Smooth muscle cell (in vitro differentiated cells): Measurements from ENCODE around the gene TOR1B. TPM values are rescaled to one million over a fixed set of nuclear protein-coding genes. Genes with fewer than 3 reads are reported as not detected.

Experiments
- DNase-seq: peaks from one replicate; lab custom pipeline; 2025; ENCODE audit not compliant: unreplicated experiment; lab: John Stamatoyannopoulos, UW
- H2AFZ ChIP-seq: fragments of 200-600 bp; sonication (generic); 2 replicates; pipeline ENCODE4 v1.6.0; 2016; ENCODE audit warnings: antibody characterized with exemption, low read depth, mild to moderate bottlenecking
- H3F3A ChIP-seq: fragments of 200-600 bp; sonication (generic); 2 replicates; pipeline ENCODE4 v1.6.0; 2017; ENCODE audit warnings: antibody characterized with exemption, low read depth
- H3K27ac ChIP-seq: fragments of 200-600 bp; sonication (generic); 2 replicates; pipeline ENCODE4 v1.5.1; 2016; ENCODE audit warnings: low read depth, mild to moderate bottlenecking
- H3K27me3 ChIP-seq: fragments of 200-600 bp; sonication (generic); 2 replicates; pipeline ENCODE4 v1.6.1; 2016; ENCODE audit warnings: low read depth, mild to moderate bottlenecking
- H3K36me3 ChIP-seq: fragments of 200-600 bp; sonication (generic); 2 replicates; pipeline ENCODE4 v1.5.1; 2016; ENCODE audit warnings: low read depth
- H3K4me1 ChIP-seq: fragments of 200-600 bp; sonication (generic); 2 replicates; pipeline ENCODE4 v1.5.1; 2016; ENCODE audit warnings: low read depth
- H3K4me2 ChIP-seq: fragments of 200-600 bp; sonication (generic); 2 replicates; pipeline ENCODE4 v1.6.0; 2016; ENCODE audit warnings: mild to moderate bottlenecking
- H3K4me3 ChIP-seq: fragments of 200-600 bp; sonication (generic); 2 replicates; pipeline ENCODE4 v1.5.1; 2016; ENCODE audit warnings: mild to moderate bottlenecking
- H3K79me2 ChIP-seq: fragments of 200-600 bp; sonication (generic); 2 replicates; pipeline ENCODE4 v1.6.0; 2016; ENCODE audit warnings: low read depth, mild to moderate bottlenecking
- H3K9ac ChIP-seq: fragments of 200-600 bp; sonication (generic); 2 replicates; pipeline ENCODE4 v1.6.0; 2016; ENCODE audit warnings: low read depth
- H3K9me3 ChIP-seq: fragments of 200-600 bp; sonication (generic); replicated peaks from 2 replicates; pipeline ENCODE4 v1.5.1; 2016; ENCODE audit warnings: low read depth
- H4K20me1 ChIP-seq: fragments of 200-600 bp; sonication (generic); 2 replicates; pipeline ENCODE4 v1.6.0; 2016; ENCODE audit warnings: low read depth
- CTCF ChIP-seq: fragments of 200-600 bp; sonication (generic); IDR thresholded peaks from 2 replicates; pipeline ENCODE4 v1.5.1; 2017; ENCODE audit warnings: borderline replicate concordance, mild to moderate bottlenecking, antibody characterized with exemption; ENCODE audit not compliant: insufficient read depth, poor library complexity, severe bottlenecking
- WGBS: methylation state at CpG from one replicate; pipeline ENCODE4 v1.1.7; 2016; ENCODE audit warnings: low lambda C conversion rate; 5-methylcytosine and 5-hydroxymethylcytosine counted together
- polyA plus RNA-seq: library from polyadenylated mRNA; unstranded; fragments of >200 nt; fragmentation: Nextera tagmentation; extraction: Ambion mirVana; gene quantifications from 2 replicates; pipeline ENCODE4 v1.2.1, GENCODE V29; 2016
- total RNA-seq: library from RNA; depleted of rRNA; stranded (reverse); fragments of >200 nt; gene quantifications from 2 replicates; pipeline ENCODE4 v1.2.3, GENCODE V29; 2014

Gene TOR1B
- total and polyA plus RNA-seq, 2 experiments from 2014 or later = 10.3 to 60.0 TPM

GRCh38 chr9:129814432-129815223 is 11.6 kb downstream of the TOR1B start:
- TF ChIP-seq CTCF = no peak
- WGBS = 97% methylated on average over 17 of the region's 17 CpGs
- no peaks in the 10 kb centered on the region for H3K9me3 ChIP-seq
- peaks cover 6% of the 10 kb centered on the region for H4K20me1 ChIP-seq
- no peaks in the 10 kb centered on the region for H3K36me3 ChIP-seq
- H2AFZ ChIP-seq = no peak overlapping the region
- no peaks in the 10 kb centered on the region for H3F3A ChIP-seq
- H3K27ac ChIP-seq = no peak overlapping the region
- DNase-seq = no peak
- H3K9ac ChIP-seq = no peak overlapping the region
- no peaks in the 10 kb centered on the region for H3K4me1 ChIP-seq
- H3K27me3 ChIP-seq = no peaks in the 10 kb centered on the region
- no peak overlapping the region for H3K4me2 ChIP-seq
- no peaks in the 10 kb centered on the region for H3K79me2 ChIP-seq
- H3K4me3 ChIP-seq = no peak overlapping the region

GRCh38 chr9:129815278-129815677 is 12.3 kb downstream of the TOR1B start:
- no peak overlapping the region for H3K4me3 ChIP-seq
- no peak overlapping the region for H3K9ac ChIP-seq
- H2AFZ ChIP-seq = no peak overlapping the region
- H3K4me2 ChIP-seq = no peak overlapping the region
- no peaks in the 10 kb centered on the region for H3F3A ChIP-seq
- H3K27me3 ChIP-seq = no peaks in the 10 kb centered on the region
- no peak for TF ChIP-seq CTCF
- H3K27ac ChIP-seq = no peak overlapping the region
- no peak for DNase-seq
- WGBS = 93% methylated on average over 11 of the region's 11 CpGs
- H3K79me2 ChIP-seq = no peaks in the 10 kb centered on the region
- no peaks in the 10 kb centered on the region for H3K36me3 ChIP-seq
- H4K20me1 ChIP-seq = peaks cover 5% of the 10 kb centered on the region
- H3K9me3 ChIP-seq = no peaks in the 10 kb centered on the region
- H3K4me1 ChIP-seq = no peaks in the 10 kb centered on the region

GRCh38 chr9:129816501-129817435 is 13.8 kb downstream of the TOR1B start:
- no peak overlapping the region for H3K4me2 ChIP-seq
- DNase-seq = no peak
- H2AFZ ChIP-seq = no peak overlapping the region
- no peak for TF ChIP-seq CTCF
- no peak overlapping the region for H3K27ac ChIP-seq
- peaks cover 6% of the 10 kb centered on the region for H3K79me2 ChIP-seq
- WGBS = 94% methylated on average over 14 of the region's 14 CpGs
- no peaks in the 10 kb centered on the region for H3K4me1 ChIP-seq
- no peaks in the 10 kb centered on the region for H3K36me3 ChIP-seq
- no peaks in the 10 kb centered on the region for H3F3A ChIP-seq
- no peaks in the 10 kb centered on the region for H3K9me3 ChIP-seq
- H3K9ac ChIP-seq = no peak overlapping the region
- no peak overlapping the region for H3K4me3 ChIP-seq
- no peaks in the 10 kb centered on the region for H3K27me3 ChIP-seq
- H4K20me1 ChIP-seq = no peaks in the 10 kb centered on the region
